HG03064 (cell line): ENCODE measurements around the gene NRXN3.
"Not testable (repeated sequence)": the region's sequence is repeated elsewhere in the genome, so short reads cannot be mapped to it uniquely, and the experiment has no call there.

Source experiments
- ATAC-seq: cut with Tn5 transposase; IDR thresholded peaks from one replicate; pipeline ENCODE4 v1.9.1; 2021; ENCODE audit warnings: low read depth; ENCODE audit not compliant: unreplicated experiment

The NRXN3 gene

GRCh38 chr14:78451319-78451695 lies 281.1 kb downstream of the NRXN3 start:
- ATAC-seq = no peak

GRCh38 chr14:78455896-78456435 lies 285.8 kb downstream of the NRXN3 start:
- ATAC-seq = no peak

GRCh38 chr14:78469947-78470346 lies 299.8 kb downstream of the NRXN3 start:
- no peak for ATAC-seq

GRCh38 chr14:78479127-78479780 lies 309.1 kb downstream of the NRXN3 start:
- ATAC-seq = no peak

- ATAC-seq = no peak
These were observed 313.9 kb downstream of the NRXN3 start for GRCh38 chr14:78484028-78484427.

- ATAC-seq = no peak
These were observed 315.9 kb downstream of the NRXN3 start for GRCh38 chr14:78486081-78486480.

GRCh38 chr14:78486621-78487020 lies 316.4 kb downstream of the NRXN3 start:
- no peak for ATAC-seq

- ATAC-seq = not testable (repeated sequence)
These were observed 317.4 kb downstream of the NRXN3 start for GRCh38 chr14:78487573-78487972.

GRCh38 chr14:78488938-78489337 lies 318.8 kb downstream of the NRXN3 start:
- ATAC-seq = no peak

GRCh38 chr14:78491048-78491447 lies 320.9 kb downstream of the NRXN3 start:
- ATAC-seq = no peak

- ATAC-seq = no peak
These were observed 328.0 kb downstream of the NRXN3 start for GRCh38 chr14:78498062-78498595.

- ATAC-seq = no peak
These were observed 331.7 kb downstream of the NRXN3 start for GRCh38 chr14:78501909-78502308.

- no peak for ATAC-seq
These were observed 337.9 kb downstream of the NRXN3 start for GRCh38 chr14:78508023-78508422.

- ATAC-seq = no peak
These were observed 339.3 kb downstream of the NRXN3 start for GRCh38 chr14:78509516-78509915.

- ATAC-seq = no peak
These were observed 341.8 kb downstream of the NRXN3 start for GRCh38 chr14:78512021-78512420.

- no peak for ATAC-seq
These were observed 349.7 kb downstream of the NRXN3 start for GRCh38 chr14:78519863-78520262.

- ATAC-seq = no peak
These were observed 354.0 kb downstream of the NRXN3 start for GRCh38 chr14:78524196-78524595.

- ATAC-seq = no peak
These were observed 354.6 kb downstream of the NRXN3 start for GRCh38 chr14:78524766-78525165.

GRCh38 chr14:78530078-78530477 lies 359.9 kb downstream of the NRXN3 start:
- no peak for ATAC-seq

- ATAC-seq = no peak
These were observed 364.0 kb downstream of the NRXN3 start for GRCh38 chr14:78534141-78534540.

GRCh38 chr14:78535041-78535440 lies 364.9 kb downstream of the NRXN3 start:
- no peak for ATAC-seq

GRCh38 chr14:78541788-78542187 lies 371.6 kb downstream of the NRXN3 start:
- not testable (repeated sequence) for ATAC-seq
